ENCODE results near the gene EAPP. TPM values are rescaled to one million over a fixed set of nuclear protein-coding genes. Genes with fewer than 3 reads are reported as not detected.

Gene EAPP
- total RNA-seq, 1 experiment from 2014 or later: 35.0 TPM

DNA sequence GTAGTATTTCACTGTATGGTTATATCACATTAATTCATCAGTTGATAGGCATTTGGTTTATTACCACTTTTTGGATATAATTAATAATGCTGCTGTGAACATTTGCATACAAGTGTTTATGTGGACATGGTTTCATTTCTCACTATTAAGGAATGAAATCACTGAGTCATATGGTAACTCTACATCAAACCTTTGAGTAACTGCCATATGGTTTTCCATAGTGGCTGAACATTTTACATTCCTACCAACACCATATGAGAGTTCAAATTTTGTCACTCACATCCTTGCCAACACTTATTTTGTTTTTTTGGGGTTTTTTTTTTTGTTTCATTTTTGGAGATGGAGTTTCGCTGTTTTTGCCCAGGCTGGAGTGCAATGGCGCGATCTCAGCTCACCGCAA, 30.2 kb upstream of the EAPP start:
- Histone ChIP-seq H4K91ac (ENCODE audit: insufficient read length, low read depth, low read length) (no peak overlapping the region), H3K4me2 (ENCODE audit: insufficient read depth, insufficient read length, low read length) (no peak overlapping the region), H3K23me2 (ENCODE audit: insufficient read length, low read depth, low read length, poor library complexity, severe bottlenecking) (no peaks in the 10 kb centered on the region), H3K23ac (ENCODE audit: insufficient read length, low read depth, low read length) (no peak overlapping the region), H3K9me3 (ENCODE audit: control insufficient read depth, low read depth, low read length) (no peaks in the 10 kb centered on the region), H2BK5ac (ENCODE audit: insufficient read length, low read length) (no peak overlapping the region), H3K79me1 (ENCODE audit: insufficient read depth, low read depth, low read length, poor library complexity, severe bottlenecking) (no peaks in the 10 kb centered on the region), H3K56ac (ENCODE audit: insufficient read length, low read depth, low read length) (no peak overlapping the region), H3K4me1 (ENCODE audit: insufficient read depth, low read length) (no peaks in the 10 kb centered on the region), H3T11ph (ENCODE audit: low read length) (no peak overlapping the region), H3K27ac (ENCODE audit: insufficient read length, low read depth, low read length) (no peak overlapping the region), H3K14ac (ENCODE audit: insufficient read depth, low read length) (no peak overlapping the region), H2BK20ac (ENCODE audit: low read depth, low read length, poor library complexity, severe bottlenecking) (no peak overlapping the region), H4K8ac (replicated peaks; ENCODE audit: insufficient read length, low read depth, low read length) (no peak overlapping the region), H2BK120ac (ENCODE audit: low read depth, low read length, poor library complexity, severe bottlenecking) (no peak overlapping the region), H2AFZ (ENCODE audit: low read length) (no peak overlapping the region), H3K27me3 (ENCODE audit: insufficient read depth, low read length) (no peaks in the 10 kb centered on the region), H4K20me1 (ENCODE audit: control insufficient read depth, insufficient read depth, insufficient read length) (no peaks in the 10 kb centered on the region), H3K4ac (ENCODE audit: low read depth, low read length) (no peak overlapping the region), H2BK15ac (ENCODE audit: low read depth, low read length) (no peak overlapping the region), H3K9ac (ENCODE audit: extremely low read depth, insufficient read length, low read length) (no peak overlapping the region), H3K18ac (ENCODE audit: insufficient read length, low read depth, low read length) (no peak overlapping the region), H2AK5ac (ENCODE audit: insufficient read length, low read length) (no peak overlapping the region), H3K79me2 (ENCODE audit: insufficient read depth, low read length) (no peaks in the 10 kb centered on the region), H4K5ac (ENCODE audit: insufficient read length, low read depth, low read length) (no peak overlapping the region), H2BK12ac (ENCODE audit: insufficient read length, low read depth, low read length) (no peak overlapping the region)
- no peak for DNase-seq
- TF ChIP-seq CTCF (conservative IDR thresholded peaks at IDR 0.05): no peak
- no peak overlapping the region for H3K27ac Mint-ChIP-seq
- no peak overlapping the region for H3K4me3 Mint-ChIP-seq
- no peaks in the 10 kb centered on the region for H3K9me3 Mint-ChIP-seq
- no peaks in the 10 kb centered on the region for H3K4me1 Mint-ChIP-seq
- H3K36me3 Mint-ChIP-seq (ENCODE audit: insufficient read depth in 1 of 3, low read depth in 3 of 3): peaks cover 16 to 65% (median 42%) of the 10 kb centered on the region in 3 experiments
- no CpG with 5 or more reads among the region's 4 CpGs for WGBS (ENCODE audit: extremely low coverage, insufficient read length, low lambda C conversion rate)
- no peaks in the 10 kb centered on the region; the same call in 1 of the 2 replicates for H3K27me3 Mint-ChIP-seq (ENCODE audit: low read depth)

Measured in H9 (cell line).